ENCODE measurements around the gene RFX4. TPM values are rescaled to one million over a fixed set of nuclear protein-coding genes. Genes with fewer than 3 reads are reported as not detected.

Gene RFX4
- total RNA-seq, 1 donor from 2014 or later, result not detected

GRCh38 chr12:106673141-106673540 lies 90.3 kb downstream of the RFX4 start:
- no peak for DNase-seq (ENCODE audit: low read depth)
- no peak overlapping the region for H3K4me3 ChIP-seq (ENCODE audit: low read depth, low read length)
- no peak for TF ChIP-seq CTCF (conservative IDR thresholded peaks at IDR 0.05; ENCODE audit: low read depth, low read length)

GRCh38 chr12:106675651-106676435 lies 93.0 kb downstream of the RFX4 start:
- TF ChIP-seq CTCF (conservative IDR thresholded peaks at IDR 0.05; ENCODE audit: low read depth, low read length), result no peak
- no peak for DNase-seq (ENCODE audit: low read depth)
- no peak overlapping the region for H3K4me3 ChIP-seq (ENCODE audit: low read depth, low read length)

GRCh38 chr12:106679574-106679973 lies 96.8 kb downstream of the RFX4 start:
- no peak overlapping the region for H3K4me3 ChIP-seq (ENCODE audit: low read depth, low read length)
- no peak for DNase-seq (ENCODE audit: low read depth)
- no peak for TF ChIP-seq CTCF (conservative IDR thresholded peaks at IDR 0.05; ENCODE audit: low read depth, low read length)

- no peak for DNase-seq (ENCODE audit: low read depth)
- no peak for TF ChIP-seq CTCF (conservative IDR thresholded peaks at IDR 0.05; ENCODE audit: low read depth, low read length)
- no peak overlapping the region for H3K4me3 ChIP-seq (ENCODE audit: low read depth, low read length)
Measured at GRCh38 chr12:106680280-106680679, 97.5 kb downstream of the RFX4 start.

GRCh38 chr12:106681210-106681609 lies 98.4 kb downstream of the RFX4 start:
- TF ChIP-seq CTCF (conservative IDR thresholded peaks at IDR 0.05; ENCODE audit: low read depth, low read length), result no peak

GRCh38 chr12:106682594-106683234 lies 99.9 kb downstream of the RFX4 start:
- peak; percentile 61 for TF ChIP-seq CTCF (conservative IDR thresholded peaks at IDR 0.05; ENCODE audit: low read depth, low read length)
- H3K4me3 ChIP-seq (ENCODE audit: low read depth, low read length), result no peak overlapping the region
- DNase-seq (ENCODE audit: low read depth), result peak; percentile 9

More at GRCh38 chr12:106681210-106681609, 98.4 kb downstream of the RFX4 start:
- no peak overlapping the region for H3K4me3 ChIP-seq (ENCODE audit: low read depth, low read length)
- DNase-seq (ENCODE audit: low read depth), result no peak

Measured in epithelial cell of proximal tubule (primary cell).